ENCODE data around the gene GMDS.

Gene GMDS

DNA sequence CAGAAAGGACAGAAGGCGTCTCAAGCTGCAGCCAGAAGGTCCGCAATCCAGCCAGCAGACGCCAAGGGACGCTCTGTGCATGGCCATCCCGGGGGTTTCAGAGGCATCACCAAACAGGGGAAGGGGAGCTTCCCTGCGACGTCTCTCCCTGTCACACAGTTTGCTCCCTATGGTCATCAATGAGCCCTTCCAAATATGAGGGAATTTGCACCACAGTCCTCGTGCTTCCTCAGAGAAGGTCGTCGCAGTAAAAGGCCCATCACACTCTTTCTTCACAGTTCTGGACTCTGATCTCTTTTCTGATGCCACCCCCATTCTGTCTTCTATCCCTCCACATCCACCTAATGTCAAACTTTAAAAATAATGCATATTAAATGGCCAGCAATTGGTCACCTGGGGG, 645.9 kb downstream of the GMDS start:
- Histone ChIP-seq H3K27ac (no peak overlapping the region), H3K36me3 (ENCODE audit: insufficient read depth) (no peaks in the 10 kb centered on the region), H2AFZ (ENCODE audit: low read depth) (no peak overlapping the region), H3K4me2 (no peak overlapping the region), H3K79me2 (ENCODE audit: insufficient read depth, low read depth) (no peaks in the 10 kb centered on the region), H4K20me1 (ENCODE audit: insufficient read depth) (no peaks in the 10 kb centered on the region), H3K27me3 (ENCODE audit: insufficient read depth, low read depth) (no peaks in the 10 kb centered on the region), H3K4me3 (IDR thresholded peaks at IDR 0.05; ENCODE audit: insufficient read depth, low read depth, low read length) (no peak overlapping the region), H3K4me1 (ENCODE audit: low read depth, poor library complexity, severe bottlenecking) (peaks cover 3% of the 10 kb centered on the region), H3K9ac (no peak overlapping the region)
- TF ChIP-seq, protein P1, sequence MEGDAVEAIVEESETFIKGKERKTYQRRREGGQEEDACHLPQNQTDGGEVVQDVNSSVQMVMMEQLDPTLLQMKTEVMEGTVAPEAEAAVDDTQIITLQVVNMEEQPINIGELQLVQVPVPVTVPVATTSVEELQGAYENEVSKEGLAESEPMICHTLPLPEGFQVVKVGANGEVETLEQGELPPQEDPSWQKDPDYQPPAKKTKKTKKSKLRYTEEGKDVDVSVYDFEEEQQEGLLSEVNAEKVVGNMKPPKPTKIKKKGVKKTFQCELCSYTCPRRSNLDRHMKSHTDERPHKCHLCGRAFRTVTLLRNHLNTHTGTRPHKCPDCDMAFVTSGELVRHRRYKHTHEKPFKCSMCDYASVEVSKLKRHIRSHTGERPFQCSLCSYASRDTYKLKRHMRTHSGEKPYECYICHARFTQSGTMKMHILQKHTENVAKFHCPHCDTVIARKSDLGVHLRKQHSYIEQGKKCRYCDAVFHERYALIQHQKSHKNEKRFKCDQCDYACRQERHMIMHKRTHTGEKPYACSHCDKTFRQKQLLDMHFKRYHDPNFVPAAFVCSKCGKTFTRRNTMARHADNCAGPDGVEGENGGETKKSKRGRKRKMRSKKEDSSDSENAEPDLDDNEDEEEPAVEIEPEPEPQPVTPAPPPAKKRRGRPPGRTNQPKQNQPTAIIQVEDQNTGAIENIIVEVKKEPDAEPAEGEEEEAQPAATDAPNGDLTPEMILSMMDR (conservative IDR thresholded peaks at IDR 0.05; ENCODE audit: low read depth, low read length) = no peak

DNA sequence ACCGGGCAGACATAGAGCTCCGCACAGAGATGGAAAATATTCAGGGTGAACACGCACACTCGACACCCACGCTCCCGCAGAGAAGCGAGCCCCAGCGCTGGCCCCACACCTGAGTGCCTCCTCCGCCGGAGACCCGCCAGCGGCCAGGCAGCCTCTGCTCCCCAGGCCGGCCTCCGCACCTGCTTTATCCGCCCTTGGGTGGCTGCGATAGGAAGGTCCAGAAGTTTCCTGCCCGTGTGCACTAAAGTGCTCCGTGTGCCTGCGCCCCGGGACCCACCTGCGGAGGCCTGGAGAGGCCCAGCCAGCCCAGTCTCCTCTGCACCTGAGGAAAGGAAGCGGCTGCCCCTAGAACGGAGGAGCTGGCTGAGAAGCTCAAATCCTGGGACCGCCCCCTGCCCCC, 646.5 kb downstream of the GMDS start:
- Histone ChIP-seq H3K79me2 (ENCODE audit: insufficient read depth, low read depth) (no peaks in the 10 kb centered on the region), H2AFZ (ENCODE audit: low read depth) (no peak overlapping the region), H3K9ac (no peak overlapping the region), H3K4me3 (IDR thresholded peaks at IDR 0.05; ENCODE audit: insufficient read depth, low read depth, low read length) (no peak overlapping the region), H3K36me3 (ENCODE audit: insufficient read depth) (no peaks in the 10 kb centered on the region), H3K4me2 (no peak overlapping the region), H3K27me3 (ENCODE audit: insufficient read depth, low read depth) (no peaks in the 10 kb centered on the region), H4K20me1 (ENCODE audit: insufficient read depth) (no peaks in the 10 kb centered on the region), H3K27ac (no peak overlapping the region), H3K4me1 (ENCODE audit: low read depth, poor library complexity, severe bottlenecking) (no peaks in the 10 kb centered on the region)
- TF ChIP-seq, protein P1 (conservative IDR thresholded peaks at IDR 0.05; ENCODE audit: low read depth, low read length) = no peak

DNA sequence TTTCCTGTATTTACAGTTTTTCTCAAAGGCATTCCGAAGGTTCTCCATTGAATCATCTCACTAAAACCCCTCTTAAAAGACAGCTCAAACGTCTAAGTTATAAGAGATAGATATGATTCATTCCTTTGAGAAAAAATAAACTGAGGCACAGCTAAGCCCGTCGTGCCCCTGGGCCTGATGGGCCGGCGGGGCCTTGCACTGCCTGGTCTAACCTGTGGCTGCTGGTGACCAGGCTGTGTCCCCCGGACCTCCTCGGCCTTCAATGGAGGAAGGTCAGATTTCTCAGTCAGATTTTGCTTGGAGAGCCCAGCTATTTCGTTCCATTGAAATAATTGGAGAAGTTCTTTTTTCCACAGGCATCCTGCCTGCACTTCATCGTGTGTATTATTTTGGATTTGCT, 647.0 kb downstream of the GMDS start:
- H3K9ac ChIP-seq = no peak overlapping the region
- no peaks in the 10 kb centered on the region for H3K27me3 ChIP-seq (ENCODE audit: insufficient read depth, low read depth)
- H3K79me2 ChIP-seq (ENCODE audit: insufficient read depth, low read depth) = no peaks in the 10 kb centered on the region
- H3K36me3 ChIP-seq (ENCODE audit: insufficient read depth) = no peaks in the 10 kb centered on the region
- H2AFZ ChIP-seq (ENCODE audit: low read depth) = no peak overlapping the region
- no peaks in the 10 kb centered on the region for H4K20me1 ChIP-seq (ENCODE audit: insufficient read depth)
- no peak overlapping the region for H3K27ac ChIP-seq
- TF ChIP-seq, protein P1 (conservative IDR thresholded peaks at IDR 0.05; ENCODE audit: low read depth, low read length) = no peak
- no peak overlapping the region for H3K4me3 ChIP-seq (IDR thresholded peaks at IDR 0.05; ENCODE audit: insufficient read depth, low read depth, low read length)
- no peaks in the 10 kb centered on the region for H3K4me1 ChIP-seq (ENCODE audit: low read depth, poor library complexity, severe bottlenecking)
- H3K4me2 ChIP-seq = no peak overlapping the region

GRCh38 chr6:1597924-1598323, 647.5 kb downstream of the GMDS start:
- H3K4me3 ChIP-seq (IDR thresholded peaks at IDR 0.05; ENCODE audit: insufficient read depth, low read depth, low read length) = no peak overlapping the region
- H3K27me3 ChIP-seq (ENCODE audit: insufficient read depth, low read depth) = no peaks in the 10 kb centered on the region
- H3K79me2 ChIP-seq (ENCODE audit: insufficient read depth, low read depth) = no peaks in the 10 kb centered on the region
- no peaks in the 10 kb centered on the region for H3K4me1 ChIP-seq (ENCODE audit: low read depth, poor library complexity, severe bottlenecking)
- no peak overlapping the region for H2AFZ ChIP-seq (ENCODE audit: low read depth)
- no peak overlapping the region for H3K4me2 ChIP-seq
- TF ChIP-seq, protein P1 (conservative IDR thresholded peaks at IDR 0.05; ENCODE audit: low read depth, low read length) = no peak
- no peak overlapping the region for H3K9ac ChIP-seq
- H4K20me1 ChIP-seq (ENCODE audit: insufficient read depth) = no peaks in the 10 kb centered on the region
- no peaks in the 10 kb centered on the region for H3K36me3 ChIP-seq (ENCODE audit: insufficient read depth)
- H3K27ac ChIP-seq = no peak overlapping the region

Measured in KMS-11 (cell line).